8988T (cell line): ENCODE data around the gene ZDHHC5.

Source experiments
- DNase-seq: peaks from one replicate; pipeline ENCODE4 v3.0.0; 2011

ZDHHC5 gene

GRCh38 chr11:57667736-57668433 lies at the start of gene ZDHHC5:
Gene ZDHHC5, plus strand, starts transcription at chr11:57668114. Its CDS starts 4,977 bp downstream, at chr11:57673091.
- DNase-seq = peak; percentile 98

- DNase-seq = no peak
Measured at GRCh38 chr11:57618438-57618837, 49.5 kb upstream of the ZDHHC5 start.

DNA sequence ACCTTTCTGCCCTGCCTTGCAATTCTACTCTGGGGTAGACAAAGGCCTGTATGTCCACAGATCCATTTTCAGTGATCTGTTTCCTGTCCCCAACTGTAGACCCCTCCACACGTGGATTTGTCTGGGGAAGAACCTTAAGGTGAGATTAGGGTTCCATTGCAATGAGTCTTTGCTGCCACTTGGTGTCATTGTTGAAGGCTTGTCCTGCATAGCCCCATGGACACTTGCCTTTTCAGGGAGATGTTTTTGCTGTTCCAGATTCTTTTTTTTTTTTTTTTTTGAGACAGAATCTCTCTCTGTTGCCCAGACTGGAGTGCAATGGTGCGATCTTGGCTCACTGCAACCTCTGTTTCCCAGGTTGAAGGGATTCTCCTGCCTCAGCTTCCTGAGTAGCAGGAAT lies 48.6 kb upstream of the ZDHHC5 start:
- DNase-seq = no peak

DNA sequence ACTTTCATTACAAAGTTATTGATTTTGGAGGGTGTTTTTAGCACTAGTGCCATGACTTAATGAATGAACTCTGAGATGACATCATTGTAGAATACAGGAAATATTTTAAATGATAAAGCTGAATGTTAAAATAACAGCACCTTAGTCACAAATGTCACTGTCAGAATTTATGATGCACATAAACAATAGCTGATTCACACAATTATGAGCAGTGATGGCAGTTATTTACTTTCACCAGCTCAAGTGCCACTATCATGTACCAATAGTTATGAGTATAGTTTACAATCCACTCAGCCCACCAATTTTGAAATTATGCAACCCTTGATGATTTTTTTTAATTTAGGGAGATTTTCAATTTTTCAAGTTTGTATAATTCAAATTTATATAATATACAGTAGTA lies 47.4 kb upstream of the ZDHHC5 start:
- no peak for DNase-seq

GRCh38 chr11:57622263-57622662 lies 45.7 kb upstream of the ZDHHC5 start:
- no peak for DNase-seq

DNA sequence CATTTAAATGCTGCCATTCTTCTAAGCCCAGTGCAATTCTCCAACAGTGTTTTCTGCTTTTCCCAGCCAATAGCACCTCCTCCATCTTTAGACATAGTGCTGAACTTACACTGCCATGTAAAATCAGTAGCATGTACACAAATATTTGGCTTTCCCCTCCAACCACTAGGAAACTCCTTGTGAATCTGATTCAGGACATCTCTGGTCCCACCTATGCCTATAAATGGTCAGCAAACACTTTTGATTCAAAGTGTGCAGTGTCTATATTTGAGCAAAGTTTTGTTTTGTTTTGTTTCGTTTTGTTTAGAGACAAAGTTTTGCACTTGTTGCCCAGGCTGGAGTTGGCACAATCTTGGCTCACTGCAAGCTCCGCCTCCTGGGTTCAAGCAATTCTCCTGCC lies 43.0 kb upstream of the ZDHHC5 start:
- DNase-seq = no peak

DNA sequence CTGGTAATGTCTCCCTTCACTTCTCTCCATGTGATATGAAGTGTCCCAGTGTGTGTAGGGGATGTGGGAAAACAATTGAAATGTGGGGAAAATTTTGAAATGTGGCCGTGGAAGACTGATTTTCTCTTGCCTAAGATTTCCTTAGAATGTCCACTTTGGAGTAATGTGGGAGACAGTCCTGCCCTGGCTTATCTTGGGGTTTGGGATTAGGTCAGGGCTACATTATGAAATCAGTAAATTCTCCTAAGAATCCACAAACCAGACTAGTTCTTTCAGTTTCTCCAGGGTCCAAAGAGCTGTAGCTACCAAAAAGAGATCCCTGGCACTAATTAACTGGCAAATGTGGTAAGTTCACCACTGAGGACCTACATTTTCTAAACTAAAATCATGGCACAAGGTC lies 41.0 kb upstream of the ZDHHC5 start:
- DNase-seq = no peak

DNA sequence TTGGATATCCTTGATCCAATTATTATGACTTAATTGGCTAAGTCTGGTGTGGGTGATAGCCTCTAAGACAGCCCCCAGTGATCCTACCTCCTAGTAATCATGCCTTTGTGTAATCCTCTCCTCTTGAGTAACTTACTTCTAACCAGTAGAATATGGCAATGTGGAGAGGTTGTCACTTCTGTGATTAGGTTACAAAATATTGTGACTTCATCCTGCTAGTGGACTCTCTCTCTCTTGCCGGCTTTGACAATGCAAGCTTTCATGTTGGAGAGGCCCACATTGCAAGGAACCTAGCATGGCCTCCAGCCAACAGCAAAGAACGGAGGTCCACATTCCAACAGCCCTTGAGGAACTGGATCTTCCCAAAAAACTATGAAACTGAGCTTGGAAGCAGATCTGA lies 37.7 kb upstream of the ZDHHC5 start:
- DNase-seq = no peak

GRCh38 chr11:57632116-57632515 lies 35.8 kb upstream of the ZDHHC5 start:
- no peak for DNase-seq

DNA sequence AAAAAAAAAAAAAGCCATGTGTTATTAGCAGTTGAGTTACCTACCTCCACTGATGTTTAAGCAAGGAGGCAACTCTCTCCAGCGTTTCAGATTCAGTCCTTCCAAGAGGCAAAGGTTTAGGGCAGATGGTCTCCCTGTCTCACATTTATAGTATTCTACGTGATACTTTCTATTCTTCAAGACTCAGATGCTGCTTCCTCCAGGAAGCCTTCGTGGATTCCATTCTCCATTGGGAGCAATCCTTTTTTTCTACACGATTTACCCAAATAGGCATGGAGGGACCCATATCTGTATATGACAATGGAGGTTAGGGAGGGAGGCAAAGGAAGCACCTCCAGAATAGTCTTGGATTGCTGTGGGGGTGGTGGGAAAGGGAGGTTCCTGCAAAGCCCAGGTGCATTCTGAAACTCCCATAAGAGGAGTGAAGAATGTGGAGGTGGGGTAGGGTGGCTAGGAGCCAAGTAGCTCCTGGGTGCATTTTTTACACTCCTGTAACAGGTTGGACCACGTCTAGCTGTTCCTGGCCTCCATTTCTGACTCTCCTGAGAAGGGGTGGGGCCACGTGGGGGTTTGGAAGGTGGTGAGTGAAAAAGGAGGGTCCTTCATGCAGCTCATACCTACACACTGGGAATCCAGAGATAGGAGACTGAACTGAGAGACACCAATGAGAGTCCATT lies 34.4 kb upstream of the ZDHHC5 start:
- DNase-seq = no peak

- no peak for DNase-seq
Measured at GRCh38 chr11:57634311-57634710, 33.6 kb upstream of the ZDHHC5 start.

- no peak for DNase-seq
Measured at GRCh38 chr11:57635246-57635645, 32.7 kb upstream of the ZDHHC5 start.

GRCh38 chr11:57637626-57638004 lies 30.3 kb upstream of the ZDHHC5 start:
- no peak for DNase-seq

GRCh38 chr11:57638005-57638781 lies 29.7 kb upstream of the ZDHHC5 start:
- DNase-seq = peak; percentile 99

GRCh38 chr11:57638811-57639320 lies 29.0 kb upstream of the ZDHHC5 start:
- no peak for DNase-seq

- DNase-seq = no peak
Measured at GRCh38 chr11:57639321-57640067, 28.4 kb upstream of the ZDHHC5 start.

DNA sequence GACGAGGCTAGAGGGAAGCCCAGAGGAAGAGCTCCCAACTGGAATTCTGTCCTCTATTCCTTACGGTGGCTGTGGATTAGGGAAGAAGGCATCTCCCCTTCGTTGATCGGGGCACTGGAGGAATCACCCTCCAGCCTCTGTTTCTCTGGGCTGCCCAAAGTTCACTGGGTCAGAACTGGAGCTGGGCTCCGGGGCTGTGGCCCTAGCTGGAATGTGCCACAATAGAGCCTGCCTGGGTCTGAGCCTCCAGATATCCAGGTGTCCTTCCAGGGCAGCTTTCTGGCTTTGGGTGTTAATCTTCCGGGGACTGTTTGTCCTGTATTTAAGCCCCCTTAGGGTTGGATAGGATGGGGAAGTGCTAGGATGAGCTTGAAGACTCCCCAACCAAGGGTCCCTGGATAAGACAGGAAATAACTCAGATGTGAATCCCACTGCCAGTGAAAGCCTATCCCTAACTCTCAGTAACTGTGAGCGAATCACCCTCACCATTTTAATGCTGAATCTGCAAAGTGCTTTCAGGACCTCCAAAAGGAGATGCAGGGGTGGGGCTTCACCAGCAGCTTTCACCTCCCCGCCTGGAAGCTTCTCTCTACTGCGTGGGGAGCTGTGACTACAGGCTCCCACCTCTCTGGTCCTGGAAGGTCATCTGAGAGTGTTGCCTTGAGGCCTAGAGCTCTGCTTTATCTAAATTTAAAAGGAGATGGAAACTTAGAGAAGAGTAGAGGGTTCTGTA lies 27.7 kb upstream of the ZDHHC5 start:
- DNase-seq = no peak

DNA sequence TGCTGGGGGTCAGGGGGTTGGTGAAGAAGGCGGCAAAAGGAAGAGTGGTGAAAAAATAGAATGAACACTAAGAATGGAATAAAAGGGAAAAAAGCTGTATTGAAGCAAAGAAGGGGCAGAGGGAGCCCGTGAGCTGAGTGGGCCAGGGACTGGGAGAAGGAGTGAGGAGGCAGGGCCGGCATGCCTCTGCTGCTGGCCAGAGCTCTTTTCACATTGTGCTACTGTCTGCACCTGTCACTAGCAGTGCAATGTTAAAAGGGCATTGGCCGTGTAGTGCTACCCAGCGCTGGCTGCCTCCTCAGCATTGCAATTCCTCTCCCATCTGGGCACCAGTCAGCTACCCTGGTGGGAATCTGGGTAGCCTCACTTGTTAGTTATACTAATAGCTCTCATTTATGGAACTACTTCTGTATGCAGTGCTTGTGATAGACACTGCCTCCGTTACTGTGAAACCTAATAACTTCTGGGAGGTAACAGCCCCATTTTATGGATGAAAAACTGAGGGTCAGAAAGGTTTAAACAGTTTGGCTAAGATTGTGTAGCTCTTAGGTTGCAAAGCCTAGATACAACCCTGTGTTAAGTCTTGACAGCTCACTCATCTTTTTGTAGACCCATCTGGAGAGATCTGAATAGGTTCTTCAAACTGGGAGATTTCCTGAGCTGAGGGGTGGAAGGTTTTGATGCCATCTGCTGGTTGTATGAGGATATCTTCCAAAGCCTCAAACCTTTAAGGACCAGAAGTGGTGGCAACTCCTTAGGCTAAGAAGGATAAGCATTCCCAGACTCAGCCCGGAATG lies 26.7 kb upstream of the ZDHHC5 start:
- DNase-seq = no peak

GRCh38 chr11:57643802-57644201 lies 24.1 kb upstream of the ZDHHC5 start:
- DNase-seq = no peak

DNA sequence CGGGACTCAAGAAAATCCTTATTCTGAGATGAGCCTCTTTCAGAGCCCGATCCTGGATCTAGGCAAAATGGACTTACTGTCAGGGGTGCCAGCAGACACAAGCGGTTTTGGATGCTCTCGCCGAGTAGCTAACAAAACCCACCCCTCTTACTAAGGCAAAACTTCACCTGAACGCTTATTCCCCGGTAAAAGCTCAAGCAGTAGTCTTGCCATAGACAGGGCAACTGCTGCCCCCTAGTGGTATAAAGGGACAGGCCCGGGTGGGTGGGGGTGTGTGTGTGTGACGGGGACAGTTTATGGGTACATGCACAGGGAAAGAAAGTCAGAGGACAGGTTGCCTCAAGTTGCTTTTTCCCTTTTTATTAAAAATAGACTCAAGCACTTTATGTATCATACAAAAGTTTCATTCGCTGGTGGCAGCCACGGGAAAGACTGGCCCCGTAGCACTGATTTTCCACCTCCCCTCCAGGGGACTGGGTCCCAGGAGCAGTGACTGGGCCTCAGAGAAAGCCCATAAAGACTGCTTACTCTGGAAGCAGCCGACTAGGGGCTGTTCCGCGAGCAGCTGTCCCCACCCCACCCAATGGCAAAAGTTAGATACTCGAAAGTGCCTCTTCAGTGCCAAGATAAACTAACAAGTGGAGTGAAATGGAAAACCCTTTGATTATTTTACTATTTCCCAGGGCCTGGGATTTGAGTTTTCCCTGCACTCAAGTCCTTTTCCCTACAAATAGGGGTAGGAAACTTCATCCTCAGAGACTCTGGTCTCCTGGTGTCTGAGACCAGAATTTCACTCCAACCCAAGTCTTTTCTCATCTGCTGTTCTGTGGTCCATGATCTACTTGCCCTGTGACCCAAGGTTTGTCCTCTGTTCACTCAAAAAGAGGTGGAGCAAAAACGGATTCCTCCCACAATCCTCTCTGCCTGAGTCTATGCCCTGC lies 22.9 kb upstream of the ZDHHC5 start:
- no peak for DNase-seq
